ENCODE measurements around the gene ZC3H13. TPM values are rescaled to one million over a fixed set of nuclear protein-coding genes. Genes with fewer than 3 reads are reported as not detected.

Gene ZC3H13
- total RNA-seq, 3 donors from 2014 or later (not counting 1 experiment from before 2014, with no cell fraction given): 54.3 to 75.3 (median 65.8) TPM

GRCh38 chr13:46006688-46007452, 45.7 kb downstream of the ZC3H13 start:
- H3K27me3 Mint-ChIP-seq (ENCODE audit: low read depth in 2 of 2): no peaks in the 10 kb centered on the region
- Histone ChIP-seq H3K36me3 (ENCODE audit: control insufficient read depth, insufficient read depth, low read length) (peaks cover 59% of the 10 kb centered on the region), H3K4me3 (ENCODE audit: low read length) (no peak overlapping the region), H3K27ac (ENCODE audit: low read length) (no peak overlapping the region), H3K9me3 (ENCODE audit: control insufficient read depth, insufficient read depth, low read length) (no peaks in the 10 kb centered on the region), H3K4me1 (ENCODE audit: control insufficient read depth, insufficient read depth, low read length) (no peaks in the 10 kb centered on the region), H3K27me3 (ENCODE audit: control insufficient read depth, insufficient read depth, low read length) (no peaks in the 10 kb centered on the region)
- no peak for TF ChIP-seq CTCF (IDR thresholded peaks at IDR 0.05)
- no peak overlapping the region for H3K4me3 Mint-ChIP-seq
- ATAC-seq: no peak
- no peak overlapping the region for H3K27ac Mint-ChIP-seq
- DNase-seq: no peak
- H3K4me1 Mint-ChIP-seq: no peaks in the 10 kb centered on the region
- H3K9me3 Mint-ChIP-seq: no peaks in the 10 kb centered on the region
- peaks cover 20% of the 10 kb centered on the region for H3K36me3 Mint-ChIP-seq
- intact Hi-C loops (cut with micrococcal nuclease): no loop called here
- WGBS (ENCODE audit: insufficient coverage): 86% methylated on average over 5 of the region's 6 CpGs

GRCh38 chr13:46004491-46004890, 48.1 kb downstream of the ZC3H13 start:
- intact Hi-C loops (cut with micrococcal nuclease): no loop called here
- Mint-ChIP-seq H3K27me3 (ENCODE audit: low read depth in 2 of 2) (no peaks in the 10 kb centered on the region), H3K4me1 (no peaks in the 10 kb centered on the region), H3K4me3 (no peak overlapping the region), H3K36me3 (peaks cover 32% of the 10 kb centered on the region), H3K27ac (no peak overlapping the region), H3K9me3 (no peaks in the 10 kb centered on the region)
- Histone ChIP-seq H3K27ac (ENCODE audit: low read length) (no peak overlapping the region), H3K4me1 (ENCODE audit: control insufficient read depth, insufficient read depth, low read length) (no peaks in the 10 kb centered on the region), H3K36me3 (ENCODE audit: control insufficient read depth, insufficient read depth, low read length) (peaks cover 58% of the 10 kb centered on the region), H3K4me3 (ENCODE audit: low read length) (no peak overlapping the region), H3K27me3 (ENCODE audit: control insufficient read depth, insufficient read depth, low read length) (no peaks in the 10 kb centered on the region), H3K9me3 (ENCODE audit: control insufficient read depth, insufficient read depth, low read length) (no peaks in the 10 kb centered on the region)
- no peak for TF ChIP-seq CTCF (IDR thresholded peaks at IDR 0.05)
- no peak for DNase-seq
- WGBS (ENCODE audit: insufficient coverage): 100% methylated on average over 1 of the region's 1 CpG
- no peak for ATAC-seq

- H3K4me3 ChIP-seq (ENCODE audit: low read length): no peak overlapping the region
- no peaks in the 10 kb centered on the region for H3K4me1 Mint-ChIP-seq
- H3K27ac Mint-ChIP-seq: no peak overlapping the region
- no peaks in the 10 kb centered on the region for H3K9me3 ChIP-seq (ENCODE audit: control insufficient read depth, insufficient read depth, low read length)
- DNase-seq (no peak), ATAC-seq (no peak)
- peaks cover 37% of the 10 kb centered on the region for H3K36me3 ChIP-seq (ENCODE audit: control insufficient read depth, insufficient read depth, low read length)
- no peaks in the 10 kb centered on the region for H3K9me3 Mint-ChIP-seq
- 100% methylated on average over 1 of the region's 2 CpGs for WGBS (ENCODE audit: insufficient coverage)
- H3K27me3 Mint-ChIP-seq (ENCODE audit: low read depth in 2 of 2): no peaks in the 10 kb centered on the region
- H3K4me3 Mint-ChIP-seq: no peak overlapping the region
- no peak for TF ChIP-seq CTCF (IDR thresholded peaks at IDR 0.05)
- no peaks in the 10 kb centered on the region for H3K4me1 ChIP-seq (ENCODE audit: control insufficient read depth, insufficient read depth, low read length)
- intact Hi-C loops (cut with micrococcal nuclease): no loop called here
- H3K27ac ChIP-seq (ENCODE audit: low read length): no peak overlapping the region
- peaks cover 10% of the 10 kb centered on the region for H3K36me3 Mint-ChIP-seq
- no peaks in the 10 kb centered on the region for H3K27me3 ChIP-seq (ENCODE audit: control insufficient read depth, insufficient read depth, low read length)
Observed at GRCh38 chr13:45996631-45997030, 55.9 kb downstream of the ZC3H13 start.

- WGBS (ENCODE audit: insufficient coverage): 100% methylated on average over 1 of the region's 1 CpG
- peaks cover 2% of the 10 kb centered on the region for H3K36me3 Mint-ChIP-seq
- H3K27me3 ChIP-seq (ENCODE audit: control insufficient read depth, insufficient read depth, low read length): no peaks in the 10 kb centered on the region
- H3K4me1 ChIP-seq (ENCODE audit: control insufficient read depth, insufficient read depth, low read length): no peaks in the 10 kb centered on the region
- H3K27ac Mint-ChIP-seq: no peak overlapping the region
- intact Hi-C loops (cut with micrococcal nuclease): no loop called here
- H3K4me3 Mint-ChIP-seq: no peak overlapping the region
- H3K36me3 ChIP-seq (ENCODE audit: control insufficient read depth, insufficient read depth, low read length): peaks cover 24% of the 10 kb centered on the region
- H3K9me3 ChIP-seq (ENCODE audit: control insufficient read depth, insufficient read depth, low read length): no peaks in the 10 kb centered on the region
- no peak for TF ChIP-seq CTCF (IDR thresholded peaks at IDR 0.05)
- H3K4me1 Mint-ChIP-seq: no peaks in the 10 kb centered on the region
- DNase-seq: no peak
- ATAC-seq: no peak
- H3K4me3 ChIP-seq (ENCODE audit: low read length): no peak overlapping the region
- no peaks in the 10 kb centered on the region for H3K9me3 Mint-ChIP-seq
- H3K27me3 Mint-ChIP-seq (ENCODE audit: low read depth in 2 of 2): no peaks in the 10 kb centered on the region
- no peak overlapping the region for H3K27ac ChIP-seq (ENCODE audit: low read length)
Observed at GRCh38 chr13:45995245-45995644, 57.3 kb downstream of the ZC3H13 start.
